GM21390 (cell line): ENCODE results near the gene DISP3.

Source experiments
- ATAC-seq: cut with Tn5 transposase; IDR thresholded peaks from one replicate; pipeline ENCODE4 v1.9.1; 2021; ENCODE audit not compliant: unreplicated experiment

DISP3 gene

GRCh38 chr1:11505591-11506538 lies 26.9 kb downstream of the DISP3 start:
- no peak for ATAC-seq

- no peak for ATAC-seq
Measured at GRCh38 chr1:11507309-11507708, 28.4 kb downstream of the DISP3 start.

- ATAC-seq, result no peak
Measured at GRCh38 chr1:11513681-11514080, 34.7 kb downstream of the DISP3 start.

GRCh38 chr1:11514366-11514765 lies 35.4 kb downstream of the DISP3 start:
- no peak for ATAC-seq

GRCh38 chr1:11515368-11516300 lies 36.7 kb downstream of the DISP3 start:
- no peak for ATAC-seq

GRCh38 chr1:11516961-11517635 lies 38.1 kb downstream of the DISP3 start:
- no peak for ATAC-seq

GRCh38 chr1:11518016-11518701 lies 39.2 kb downstream of the DISP3 start:
- no peak for ATAC-seq

GRCh38 chr1:11518791-11519628 lies 40.1 kb downstream of the DISP3 start:
- no peak for ATAC-seq

GRCh38 chr1:11519629-11520031 lies 40.7 kb downstream of the DISP3 start:
- no peak for ATAC-seq

- no peak for ATAC-seq
Measured at GRCh38 chr1:11520531-11521233, 41.7 kb downstream of the DISP3 start.

- no peak for ATAC-seq
Measured at GRCh38 chr1:11521582-11522399, 42.8 kb downstream of the DISP3 start.

GRCh38 chr1:11522400-11523235 lies 43.7 kb downstream of the DISP3 start:
- no peak for ATAC-seq

GRCh38 chr1:11523261-11523660 lies 44.3 kb downstream of the DISP3 start:
- no peak for ATAC-seq

GRCh38 chr1:11523746-11524464 lies 45.0 kb downstream of the DISP3 start:
- ATAC-seq, result no peak

- no peak for ATAC-seq
Measured at GRCh38 chr1:11524465-11525150, 45.7 kb downstream of the DISP3 start.

- ATAC-seq, result no peak
Measured at GRCh38 chr1:11525151-11525505, 46.2 kb downstream of the DISP3 start.
